ENCODE data around the gene SNX8.
"Not testable (repeated sequence)": the region's sequence is repeated elsewhere in the genome, so short reads cannot be mapped to it uniquely, and the experiment has no call there.

Gene SNX8

GRCh38 chr7:2350861-2351260, 36.6 kb upstream of the SNX8 start:
- peak overlapping the region; percentile 26 for H3K9ac ChIP-seq (ENCODE audit: insufficient read length, low read depth)
- no peaks in the 10 kb centered on the region for H3K9me3 ChIP-seq (ENCODE audit: insufficient read depth, low read length)
- H3K4me3 ChIP-seq (ENCODE audit: insufficient read length, low read depth): no peak overlapping the region
- peaks cover 43% of the 10 kb centered on the region for H3K36me3 ChIP-seq (ENCODE audit: insufficient read depth, insufficient read length, low read length)
- TF ChIP-seq YY1 (IDR thresholded peaks at IDR 0.05; ENCODE audit: insufficient read depth, insufficient read length): no peak
- TF ChIP-seq SUZ12 (IDR thresholded peaks at IDR 0.05; ENCODE audit: extremely low read depth, insufficient read depth, insufficient read length): no peak
- TF ChIP-seq ZNF274 (IDR thresholded peaks at IDR 0.05; ENCODE audit: low read depth, low read length): no peak
- no peaks in the 10 kb centered on the region for H3K27me3 ChIP-seq (ENCODE audit: insufficient read depth, insufficient read length)
- DNase-seq (ENCODE audit: low read depth, low spot score): no peak
- peaks cover 6% of the 10 kb centered on the region for H3K4me1 ChIP-seq (ENCODE audit: insufficient read depth, insufficient read length)

DNA sequence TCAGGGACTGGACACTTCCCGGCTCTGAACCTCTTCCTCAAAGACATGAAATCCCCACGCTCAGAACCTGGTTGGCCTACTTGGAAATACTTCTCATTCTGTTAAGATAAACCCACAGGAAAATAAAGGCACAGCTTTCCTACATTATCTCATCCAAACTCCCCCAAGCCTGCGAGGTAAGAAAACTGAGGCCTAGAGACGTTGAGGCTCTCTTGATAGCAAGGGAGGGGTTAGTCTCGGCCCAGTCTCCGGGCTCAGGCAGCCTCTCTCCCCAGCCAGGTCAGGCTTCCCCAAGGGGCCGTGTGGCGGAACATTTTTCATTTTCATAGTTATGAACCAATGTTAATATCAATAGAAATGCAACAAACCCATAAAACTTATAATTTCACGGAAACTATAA, 35.8 kb upstream of the SNX8 start:
- H3K36me3 ChIP-seq (ENCODE audit: insufficient read depth, insufficient read length, low read length): peaks cover 47% of the 10 kb centered on the region
- H3K4me3 ChIP-seq (ENCODE audit: insufficient read length, low read depth): no peak overlapping the region
- H3K9me3 ChIP-seq (ENCODE audit: insufficient read depth, low read length): no peaks in the 10 kb centered on the region
- no peak overlapping the region for H3K9ac ChIP-seq (ENCODE audit: insufficient read length, low read depth)
- no peak for DNase-seq (ENCODE audit: low read depth, low spot score)
- TF ChIP-seq ZNF274 (IDR thresholded peaks at IDR 0.05; ENCODE audit: low read depth, low read length) (no peak), YY1 (IDR thresholded peaks at IDR 0.05; ENCODE audit: insufficient read depth, insufficient read length) (no peak), SUZ12 (IDR thresholded peaks at IDR 0.05; ENCODE audit: extremely low read depth, insufficient read depth, insufficient read length) (no peak)
- H3K4me1 ChIP-seq (ENCODE audit: insufficient read depth, insufficient read length): peaks cover 6% of the 10 kb centered on the region
- no peaks in the 10 kb centered on the region for H3K27me3 ChIP-seq (ENCODE audit: insufficient read depth, insufficient read length)

DNA sequence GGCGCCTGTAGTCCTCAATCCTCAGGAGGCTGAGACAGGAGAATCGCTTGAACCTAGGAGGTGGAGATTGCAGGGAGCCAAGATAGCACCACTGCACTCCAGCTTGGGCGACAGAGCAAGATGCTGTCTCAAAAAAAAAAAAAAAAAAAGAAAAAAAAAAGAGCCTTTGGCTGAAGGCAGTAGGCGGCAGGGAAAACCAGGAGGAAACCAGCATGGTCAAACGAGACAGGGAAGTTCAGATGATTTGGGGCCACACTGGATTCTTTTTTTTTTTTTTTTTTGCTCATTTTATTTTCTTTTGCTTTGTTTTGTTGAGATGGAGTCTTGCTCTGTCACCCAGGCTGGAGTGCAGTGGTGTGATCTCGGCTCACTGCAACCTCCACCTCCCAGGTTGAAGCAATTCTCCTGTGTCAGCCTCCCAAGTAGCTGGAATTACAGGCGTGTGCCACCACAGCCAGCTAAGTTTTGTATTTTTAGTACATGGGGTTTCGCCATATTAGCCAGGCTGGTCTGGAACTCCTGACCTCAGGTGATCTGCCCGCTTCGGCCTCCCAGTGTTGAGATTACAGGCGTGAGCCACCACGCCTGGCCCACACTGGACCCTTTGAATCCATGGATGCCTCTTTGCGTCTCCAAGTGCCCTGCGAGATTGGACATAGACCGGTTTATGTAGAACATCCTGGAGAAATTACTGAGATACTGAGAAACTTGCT, 33.3 kb upstream of the SNX8 start:
- H3K36me3 ChIP-seq (ENCODE audit: insufficient read depth, insufficient read length, low read length): peaks cover 44% of the 10 kb centered on the region
- not testable (repeated sequence) for DNase-seq (ENCODE audit: low read depth, low spot score); H3K9me3 ChIP-seq (ENCODE audit: insufficient read depth, low read length); H3K4me1 ChIP-seq (ENCODE audit: insufficient read depth, insufficient read length); H3K4me3 ChIP-seq (ENCODE audit: insufficient read length, low read depth); H3K9ac ChIP-seq (ENCODE audit: insufficient read length, low read depth); H3K27me3 ChIP-seq (ENCODE audit: insufficient read depth, insufficient read length)

DNA sequence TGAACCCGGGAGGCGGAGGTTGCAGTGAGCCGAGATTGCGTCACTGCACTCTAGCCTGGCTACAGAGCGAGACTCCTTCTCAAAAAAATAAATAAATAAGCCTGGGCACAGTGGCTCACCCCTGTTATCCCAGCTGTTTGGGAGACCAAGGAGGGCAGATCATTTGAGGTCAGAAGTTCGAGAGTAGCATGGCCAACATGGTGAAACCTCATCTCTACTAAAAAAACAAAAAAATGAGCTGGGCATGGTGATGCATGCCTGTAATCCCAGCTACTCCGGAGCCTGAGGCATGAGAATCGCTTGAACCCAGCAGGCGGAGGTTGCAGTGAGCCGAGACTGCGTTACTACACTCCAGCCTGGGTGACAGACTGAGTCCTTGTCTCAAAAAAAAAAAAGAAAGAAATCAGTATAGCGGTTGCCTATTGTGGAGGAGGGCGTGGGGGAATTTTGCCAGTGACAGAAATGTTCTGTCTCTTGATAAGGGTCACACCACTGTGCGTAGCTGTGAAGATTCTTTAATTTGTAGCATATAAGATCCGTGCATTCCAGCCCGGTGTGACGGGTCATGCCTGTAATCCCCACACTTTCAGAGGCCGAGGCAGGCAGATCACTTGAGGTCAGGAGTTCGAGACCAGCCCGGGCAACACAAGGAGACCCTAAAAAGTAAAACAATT, 22.5 kb upstream of the SNX8 start:
- Histone ChIP-seq H3K9ac (ENCODE audit: insufficient read length, low read depth) (no peak overlapping the region), H3K9me3 (ENCODE audit: insufficient read depth, low read length) (no peaks in the 10 kb centered on the region), H3K4me1 (ENCODE audit: insufficient read depth, insufficient read length) (no peaks in the 10 kb centered on the region), H3K4me3 (ENCODE audit: insufficient read length, low read depth) (no peak overlapping the region), H3K27me3 (ENCODE audit: insufficient read depth, insufficient read length) (no peaks in the 10 kb centered on the region), H3K36me3 (ENCODE audit: insufficient read depth, insufficient read length, low read length) (peaks cover 38% of the 10 kb centered on the region)
- no peak for DNase-seq (ENCODE audit: low read depth, low spot score)
- TF ChIP-seq ZNF274 (IDR thresholded peaks at IDR 0.05; ENCODE audit: low read depth, low read length) (no peak), SUZ12 (IDR thresholded peaks at IDR 0.05; ENCODE audit: extremely low read depth, insufficient read depth, insufficient read length) (no peak)

GRCh38 chr7:2332606-2333231, 18.5 kb upstream of the SNX8 start:
- not testable (repeated sequence) for H3K9ac ChIP-seq (ENCODE audit: insufficient read length, low read depth); H3K9me3 ChIP-seq (ENCODE audit: insufficient read depth, low read length); H3K27me3 ChIP-seq (ENCODE audit: insufficient read depth, insufficient read length); H3K4me1 ChIP-seq (ENCODE audit: insufficient read depth, insufficient read length); H3K4me3 ChIP-seq (ENCODE audit: insufficient read length, low read depth); DNase-seq (ENCODE audit: low read depth, low spot score)
- peaks cover 41% of the 10 kb centered on the region for H3K36me3 ChIP-seq (ENCODE audit: insufficient read depth, insufficient read length, low read length)

DNA sequence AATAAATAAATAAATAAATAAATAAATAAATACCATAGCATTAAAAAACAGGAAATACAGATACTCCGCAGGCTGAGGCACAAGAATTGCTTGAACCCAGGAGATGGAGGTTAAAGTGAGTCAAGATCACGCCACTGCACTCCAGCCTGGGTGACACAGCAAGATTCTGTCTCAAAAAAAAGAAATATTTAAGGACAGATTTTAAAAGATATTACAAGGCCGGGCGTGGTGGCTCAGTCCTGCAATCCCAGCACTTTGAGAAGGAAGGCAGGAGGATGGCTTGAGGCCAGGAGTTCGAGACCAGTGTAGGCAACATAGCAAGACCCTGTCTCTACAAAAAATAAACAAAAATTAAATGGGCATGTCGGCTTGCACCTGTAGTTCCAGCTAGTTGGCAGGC, 17.5 kb upstream of the SNX8 start:
- no peak for DNase-seq (ENCODE audit: low read depth, low spot score)
- Histone ChIP-seq H3K9me3 (ENCODE audit: insufficient read depth, low read length) (no peaks in the 10 kb centered on the region), H3K4me3 (ENCODE audit: insufficient read length, low read depth) (no peak overlapping the region), H3K36me3 (ENCODE audit: insufficient read depth, insufficient read length, low read length) (peaks cover 36% of the 10 kb centered on the region), H3K4me1 (ENCODE audit: insufficient read depth, insufficient read length) (no peaks in the 10 kb centered on the region), H3K27me3 (ENCODE audit: insufficient read depth, insufficient read length) (no peaks in the 10 kb centered on the region), H3K9ac (ENCODE audit: insufficient read length, low read depth) (no peak overlapping the region)
- no peak for TF ChIP-seq SUZ12 (IDR thresholded peaks at IDR 0.05; ENCODE audit: extremely low read depth, insufficient read depth, insufficient read length)
- TF ChIP-seq ZNF274 (IDR thresholded peaks at IDR 0.05; ENCODE audit: low read depth, low read length): no peak
- no peak for TF ChIP-seq YY1 (IDR thresholded peaks at IDR 0.05; ENCODE audit: insufficient read depth, insufficient read length)

DNA sequence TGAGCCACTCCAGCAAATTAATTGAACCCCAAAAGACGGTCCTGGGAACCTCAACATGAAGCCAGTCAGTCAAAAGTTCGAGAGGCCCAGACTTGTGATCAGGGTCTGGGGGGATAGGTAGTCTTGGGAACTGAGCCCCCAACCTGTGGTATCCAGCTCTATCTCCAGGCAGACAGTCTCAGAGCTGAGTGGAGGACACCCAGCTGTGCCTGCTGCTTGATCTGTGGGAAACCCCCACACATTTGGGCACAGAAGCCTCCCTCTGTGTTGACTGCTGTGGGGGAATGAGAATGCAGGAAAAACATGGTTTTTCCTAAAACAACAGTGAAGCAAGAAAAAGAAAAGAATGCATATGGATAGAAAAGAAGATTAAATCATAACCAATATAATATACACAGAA, 16.3 kb upstream of the SNX8 start:
- Histone ChIP-seq H3K9me3 (ENCODE audit: insufficient read depth, low read length) (no peaks in the 10 kb centered on the region), H3K27me3 (ENCODE audit: insufficient read depth, insufficient read length) (no peaks in the 10 kb centered on the region), H3K36me3 (ENCODE audit: insufficient read depth, insufficient read length, low read length) (peaks cover 27% of the 10 kb centered on the region), H3K4me1 (ENCODE audit: insufficient read depth, insufficient read length) (no peaks in the 10 kb centered on the region), H3K4me3 (ENCODE audit: insufficient read length, low read depth) (no peak overlapping the region), H3K9ac (ENCODE audit: insufficient read length, low read depth) (peak overlapping the region; percentile 24)
- no peak for DNase-seq (ENCODE audit: low read depth, low spot score)
- TF ChIP-seq YY1 (IDR thresholded peaks at IDR 0.05; ENCODE audit: insufficient read depth, insufficient read length) (no peak), ZNF274 (IDR thresholded peaks at IDR 0.05; ENCODE audit: low read depth, low read length) (no peak), SUZ12 (IDR thresholded peaks at IDR 0.05; ENCODE audit: extremely low read depth, insufficient read depth, insufficient read length) (no peak)

Measured in NT2/D1 (cell line).